Upper lobe of left lung (tissue), 4 donors: ENCODE data around the gene CBX5.

ENCODE experiments used
- CTCF ChIP-seq, 6 experiments: fragments of 450-650 bp in 4 of 6; fragments of 200-600 bp in 2 of 6; sonication (generic) in 2 of 6; IDR thresholded peaks; one replicate each; pipeline ENCODE4 v1.5.1; 2016 to 2019; ENCODE audit warnings: antibody characterized with exemption in 6 of 6
- POLR2AphosphoS5 ChIP-seq, 2 donors: sonication (generic); formaldehyde crosslinking; IDR thresholded peaks; one replicate each; pipeline ENCODE4 v1.5.1; 2017; ENCODE audit warnings: antibody characterized with exemption in 2 of 2

DNA sequence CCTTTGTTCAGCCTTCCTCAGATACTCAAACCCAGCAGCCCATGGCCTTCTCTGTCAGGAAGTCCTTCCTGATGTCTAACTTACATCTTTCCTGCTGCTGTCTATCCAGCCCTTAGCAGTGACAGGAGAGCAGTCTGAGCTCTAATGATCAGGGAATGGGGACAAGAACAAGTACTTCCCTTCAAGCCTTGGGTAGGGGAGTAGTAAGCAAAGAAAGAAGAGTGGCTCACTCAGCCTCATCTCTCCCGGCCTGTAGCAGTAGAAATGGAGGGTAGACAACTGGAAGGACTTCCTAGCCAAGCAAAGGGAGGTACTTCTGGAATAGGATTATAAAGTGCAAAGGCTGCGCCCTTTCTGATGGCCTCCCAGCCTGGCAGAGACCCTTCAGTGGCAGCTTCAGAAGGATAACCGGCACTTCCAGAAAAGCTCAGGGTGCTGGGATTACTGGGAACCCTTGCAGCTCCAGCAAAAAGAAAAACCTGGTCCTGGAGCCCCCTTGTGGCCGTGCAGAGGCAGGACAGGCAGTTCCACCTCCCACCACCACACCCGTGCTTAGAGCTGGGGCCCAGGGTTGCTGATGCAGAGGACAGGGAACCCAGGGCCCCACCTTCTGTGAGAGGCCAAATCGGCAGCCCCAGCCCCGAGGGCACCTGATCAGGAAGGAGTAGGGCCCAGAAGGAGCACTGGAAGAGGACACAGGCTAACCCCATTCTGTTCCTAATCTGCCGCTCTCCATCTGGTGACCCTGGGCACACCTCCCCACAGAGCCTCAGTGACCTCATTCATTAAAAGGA, 78.7 kb downstream of the CBX5 start:
- TF ChIP-seq POLR2AphosphoS5 (IDR thresholded peaks at IDR 0.05) (no peak), CTCF (IDR thresholded peaks at IDR 0.05) (peak; percentile 93 to 99 (median 96))
